GM23338 (cell line): ENCODE data around the gene MAP3K9. TPM values are rescaled to one million over a fixed set of nuclear protein-coding genes. Genes with fewer than 3 reads are reported as not detected.

Experiments
- ATAC-seq: fragments of 200-7000 bp; cut with Tn5 transposase; 3 replicates; pipeline ENCODE4 v1.9.1; 2020
- DNase-seq: peaks from one replicate; pipeline ENCODE4 v3.0.0-alpha.2; 2015; ENCODE audit warnings: low spot score
- H2AFZ ChIP-seq: fragments of 200-600 bp; sonication (generic); 2 replicates; pipeline ENCODE4 v1.8.0; 2016; ENCODE audit warnings: antibody characterized with exemption, mild to moderate bottlenecking, moderate library complexity
- H3F3A ChIP-seq: fragments of 200-600 bp; sonication (generic); replicated peaks from 2 replicates; pipeline ENCODE4 v1.8.0; 2017; ENCODE audit warnings: antibody characterized with exemption, mixed run types, low read depth
- H3K27ac ChIP-seq: fragments of 200-600 bp; sonication (generic); 2 replicates; pipeline ENCODE4 v1.6.1; 2016; ENCODE audit warnings: low read depth
- H3K27me3 ChIP-seq: fragments of 200-600 bp; sonication (generic); 2 replicates; pipeline ENCODE4 v1.8.0; 2016; ENCODE audit warnings: mild to moderate bottlenecking, mixed run types, moderate library complexity; ENCODE audit not compliant: insufficient read depth
- H3K36me3 ChIP-seq: fragments of 200-600 bp; sonication (generic); 2 replicates; pipeline ENCODE4 v1.8.0; 2016; ENCODE audit warnings: mild to moderate bottlenecking; ENCODE audit not compliant: insufficient read depth
- H3K4me1 ChIP-seq: fragments of 200-600 bp; sonication (generic); 2 replicates; pipeline ENCODE4 v1.8.0; 2016; ENCODE audit warnings: mild to moderate bottlenecking, moderate library complexity; ENCODE audit not compliant: insufficient read depth
- H3K4me2 ChIP-seq: fragments of 200-600 bp; sonication (generic); 2 replicates; pipeline ENCODE4 v1.7.1; 2017; ENCODE audit warnings: mixed run types
- H3K4me3 ChIP-seq: fragments of 200-600 bp; sonication (generic); 2 replicates; pipeline ENCODE4 v1.6.1; 2016; ENCODE audit warnings: mixed run types
- H3K79me2 ChIP-seq: fragments of 200-600 bp; sonication (generic); replicated peaks from 2 replicates; pipeline ENCODE4 v1.8.0; 2017; ENCODE audit warnings: mild to moderate bottlenecking; ENCODE audit not compliant: insufficient read depth
- H3K9me2 ChIP-seq: fragments of 200-600 bp; sonication (generic); 2 replicates; pipeline ENCODE4 v1.8.0; 2017; ENCODE audit not compliant: insufficient read depth
- H4K20me1 ChIP-seq: fragments of 200-600 bp; sonication (generic); replicated peaks from 2 replicates; pipeline ENCODE4 v1.8.0; 2017; ENCODE audit warnings: mild to moderate bottlenecking; ENCODE audit not compliant: insufficient read depth
- H3K27ac Mint-ChIP-seq: 2 replicates; pipeline ENCODE4 v1.8.0; 2020; ENCODE audit warnings: inconsistent platforms, mild to moderate bottlenecking, moderate library complexity, mixed read lengths
- H3K27me3 Mint-ChIP-seq: 3 replicates; pipeline ENCODE4 v1.8.0; 2022; ENCODE audit warnings: low read depth, mild to moderate bottlenecking, moderate library complexity, mixed read lengths, inconsistent platforms; ENCODE audit not compliant: insufficient read depth, poor library complexity
- H3K36me3 Mint-ChIP-seq: 3 replicates; pipeline ENCODE4 v1.8.0; 2021; ENCODE audit warnings: low read depth, mild to moderate bottlenecking, inconsistent platforms, moderate library complexity, mixed read lengths
- H3K4me1 Mint-ChIP-seq: 3 replicates; pipeline ENCODE4 v1.8.0; 2020; ENCODE audit warnings: mild to moderate bottlenecking, inconsistent platforms, mixed read lengths
- H3K4me3 Mint-ChIP-seq: 3 replicates; pipeline ENCODE4 v1.8.0; 2021; ENCODE audit warnings: moderate library complexity, mild to moderate bottlenecking, inconsistent platforms, mixed read lengths
- H3K9me3 Mint-ChIP-seq: 3 replicates; pipeline ENCODE4 v1.8.0; 2020; ENCODE audit warnings: moderate library complexity, mild to moderate bottlenecking, inconsistent platforms, mixed read lengths
- CREB1 ChIP-seq: fragments of 250-450 bp; sonication (Bioruptor Pico); IDR thresholded peaks from 2 replicates; pipeline ENCODE4 v1.5.0; 2020; ENCODE audit warnings: low read depth, mild to moderate bottlenecking, moderate library complexity
- EZH2 ChIP-seq: fragments of 200-600 bp; sonication (generic); IDR thresholded peaks from one replicate; pipeline ENCODE4 v1.8.0; 2017; ENCODE audit warnings: antibody characterized with exemption, mild to moderate bottlenecking, low read depth; ENCODE audit not compliant: unreplicated experiment
- EZH2phosphoT487 ChIP-seq: fragments of 200-600 bp; sonication (generic); IDR thresholded peaks from one replicate; pipeline ENCODE4 v1.8.1; 2018; ENCODE audit warnings: antibody characterized with exemption; ENCODE audit not compliant: unreplicated experiment
- JUNB ChIP-seq: IDR thresholded peaks from one replicate; pipeline ENCODE4 v1.6.1; 2016; ENCODE audit warnings: antibody characterized with exemption; ENCODE audit not compliant: unreplicated experiment
- NANOG ChIP-seq: IDR thresholded peaks from 2 replicates; pipeline ENCODE4 v1.6.1; 2016; ENCODE audit warnings: antibody characterized with exemption, borderline replicate concordance
- POLR2AphosphoS5 ChIP-seq: IDR thresholded peaks from 2 replicates; pipeline ENCODE4 v1.6.1; 2016; ENCODE audit warnings: antibody characterized with exemption, low read depth
- REST ChIP-seq: IDR thresholded peaks from one replicate; pipeline ENCODE4 v1.6.1; 2018; ENCODE audit warnings: antibody characterized with exemption; ENCODE audit not compliant: unreplicated experiment
- ZNF114 ChIP-seq: fragments of 250-450 bp; sonication (Bioruptor Pico); IDR thresholded peaks from 2 replicates; pipeline ENCODE4 v1.5.0; 2020; ENCODE audit warnings: mild to moderate bottlenecking, moderate library complexity
- ZNF331 ChIP-seq: fragments of 250-450 bp; sonication (Bioruptor Pico); IDR thresholded peaks from 2 replicates; pipeline ENCODE4 v1.5.0; 2020; ENCODE audit warnings: low read depth, mild to moderate bottlenecking, moderate library complexity
- polyA plus RNA-seq: library from polyadenylated mRNA; unstranded; fragments of >200 nt; fragmentation: Nextera tagmentation; extraction: Ambion mirVana; gene quantifications from 2 replicates; pipeline ENCODE4 v1.2.1, GENCODE V29; 2016
- total RNA-seq: library from RNA; depleted of rRNA; stranded (reverse); fragments of >200 nt; shearing (Covaris generic); gene quantifications from 2 replicates; pipeline ENCODE4 v1.2.3, GENCODE V29; 2014
- TF ChIP-seq, protein P1 (sequence below), 2 experiments: fragments of 200-600 bp in 1 of 2; sonication (generic) in 1 of 2; conservative IDR thresholded peaks; 2 replicates each; pipeline versions ENCODE4 v1.5.1 to v1.6.1; 2016 to 2017; ENCODE audit warnings: antibody characterized with exemption in 2 of 2, low read depth in 2 of 2, mild to moderate bottlenecking in 2 of 2, moderate library complexity in 1 of 2
- TF ChIP-seq, protein P2 (sequence below): fragments of 250-450 bp; sonication (Bioruptor Pico); IDR thresholded peaks from 2 replicates; pipeline ENCODE4 v1.5.0; 2020; ENCODE audit warnings: mild to moderate bottlenecking, moderate library complexity

The MAP3K9 gene
- total and polyA plus RNA-seq, 2 experiments from 2014 or later, result 5.3 to 30.8 TPM

GRCh38 chr14:70838076-70838475 is 28.8 kb upstream of the MAP3K9 start:
- H3K27me3 Mint-ChIP-seq, result peaks cover 2% of the 10 kb centered on the region
- no peaks in the 10 kb centered on the region for H3K79me2 ChIP-seq
- H4K20me1 ChIP-seq, result no peaks in the 10 kb centered on the region
- ATAC-seq, result no peak
- no peak overlapping the region for H3K27ac ChIP-seq
- H3K27ac Mint-ChIP-seq, result no peak overlapping the region
- no peak overlapping the region for H3K4me3 Mint-ChIP-seq
- H3K4me1 Mint-ChIP-seq, result no peaks in the 10 kb centered on the region
- no peak overlapping the region for H2AFZ ChIP-seq
- TF ChIP-seq REST, result no peak
- no peak for TF ChIP-seq NANOG
- TF ChIP-seq CREB1 (CRISPR knock-in tag), result no peak
- peaks cover 4% of the 10 kb centered on the region; the same call in 1 of the 2 replicates for H3K36me3 ChIP-seq
- H3K36me3 Mint-ChIP-seq, result peaks cover 15% of the 10 kb centered on the region
- no peak overlapping the region for H3K4me2 ChIP-seq
- no peaks in the 10 kb centered on the region for H3K4me1 ChIP-seq
- no peak for DNase-seq
- no peaks in the 10 kb centered on the region for H3K27me3 ChIP-seq
- H3K9me2 ChIP-seq, result peaks cover 7% of the 10 kb centered on the region; the same call in 1 of the 2 replicates
- H3F3A ChIP-seq, result no peaks in the 10 kb centered on the region
- no peak overlapping the region for H3K4me3 ChIP-seq
- H3K9me3 Mint-ChIP-seq, result peaks cover 29% of the 10 kb centered on the region

- Mint-ChIP-seq H3K9me3 (peaks cover 31% of the 10 kb centered on the region), H3K27me3 (peaks cover 2% of the 10 kb centered on the region), H3K4me3 (no peak overlapping the region), H3K27ac (no peak overlapping the region), H3K36me3 (peaks cover 15% of the 10 kb centered on the region), H3K4me1 (no peaks in the 10 kb centered on the region)
- no peaks in the 10 kb centered on the region for H3F3A ChIP-seq
- no peak for ATAC-seq
- peaks cover 4% of the 10 kb centered on the region; the same call in 1 of the 2 replicates for H3K36me3 ChIP-seq
- H3K27me3 ChIP-seq, result no peaks in the 10 kb centered on the region
- DNase-seq, result no peak
- H3K4me1 ChIP-seq, result no peaks in the 10 kb centered on the region
- H3K9me2 ChIP-seq, result peaks cover 7% of the 10 kb centered on the region; the same call in 1 of the 2 replicates
- H4K20me1 ChIP-seq, result no peaks in the 10 kb centered on the region
- H3K4me3 ChIP-seq, result no peak overlapping the region
- H2AFZ ChIP-seq, result no peak overlapping the region
- no peaks in the 10 kb centered on the region for H3K79me2 ChIP-seq
- H3K4me2 ChIP-seq, result no peak overlapping the region
- H3K27ac ChIP-seq, result no peak overlapping the region
- TF ChIP-seq CREB1 (CRISPR knock-in tag) (no peak), ZNF114 (no peak), JUNB (no peak), POLR2AphosphoS5 (no peak), EZH2phosphoT487 (no peak), ZNF331 (CRISPR knock-in tag) (no peak), EZH2 (no peak)
- TF ChIP-seq, protein P1, sequence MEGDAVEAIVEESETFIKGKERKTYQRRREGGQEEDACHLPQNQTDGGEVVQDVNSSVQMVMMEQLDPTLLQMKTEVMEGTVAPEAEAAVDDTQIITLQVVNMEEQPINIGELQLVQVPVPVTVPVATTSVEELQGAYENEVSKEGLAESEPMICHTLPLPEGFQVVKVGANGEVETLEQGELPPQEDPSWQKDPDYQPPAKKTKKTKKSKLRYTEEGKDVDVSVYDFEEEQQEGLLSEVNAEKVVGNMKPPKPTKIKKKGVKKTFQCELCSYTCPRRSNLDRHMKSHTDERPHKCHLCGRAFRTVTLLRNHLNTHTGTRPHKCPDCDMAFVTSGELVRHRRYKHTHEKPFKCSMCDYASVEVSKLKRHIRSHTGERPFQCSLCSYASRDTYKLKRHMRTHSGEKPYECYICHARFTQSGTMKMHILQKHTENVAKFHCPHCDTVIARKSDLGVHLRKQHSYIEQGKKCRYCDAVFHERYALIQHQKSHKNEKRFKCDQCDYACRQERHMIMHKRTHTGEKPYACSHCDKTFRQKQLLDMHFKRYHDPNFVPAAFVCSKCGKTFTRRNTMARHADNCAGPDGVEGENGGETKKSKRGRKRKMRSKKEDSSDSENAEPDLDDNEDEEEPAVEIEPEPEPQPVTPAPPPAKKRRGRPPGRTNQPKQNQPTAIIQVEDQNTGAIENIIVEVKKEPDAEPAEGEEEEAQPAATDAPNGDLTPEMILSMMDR (conservative IDR thresholded peaks at IDR 0.05; ENCODE audit: low read depth in 2 of 2), result no peak
- TF ChIP-seq, protein P2, sequence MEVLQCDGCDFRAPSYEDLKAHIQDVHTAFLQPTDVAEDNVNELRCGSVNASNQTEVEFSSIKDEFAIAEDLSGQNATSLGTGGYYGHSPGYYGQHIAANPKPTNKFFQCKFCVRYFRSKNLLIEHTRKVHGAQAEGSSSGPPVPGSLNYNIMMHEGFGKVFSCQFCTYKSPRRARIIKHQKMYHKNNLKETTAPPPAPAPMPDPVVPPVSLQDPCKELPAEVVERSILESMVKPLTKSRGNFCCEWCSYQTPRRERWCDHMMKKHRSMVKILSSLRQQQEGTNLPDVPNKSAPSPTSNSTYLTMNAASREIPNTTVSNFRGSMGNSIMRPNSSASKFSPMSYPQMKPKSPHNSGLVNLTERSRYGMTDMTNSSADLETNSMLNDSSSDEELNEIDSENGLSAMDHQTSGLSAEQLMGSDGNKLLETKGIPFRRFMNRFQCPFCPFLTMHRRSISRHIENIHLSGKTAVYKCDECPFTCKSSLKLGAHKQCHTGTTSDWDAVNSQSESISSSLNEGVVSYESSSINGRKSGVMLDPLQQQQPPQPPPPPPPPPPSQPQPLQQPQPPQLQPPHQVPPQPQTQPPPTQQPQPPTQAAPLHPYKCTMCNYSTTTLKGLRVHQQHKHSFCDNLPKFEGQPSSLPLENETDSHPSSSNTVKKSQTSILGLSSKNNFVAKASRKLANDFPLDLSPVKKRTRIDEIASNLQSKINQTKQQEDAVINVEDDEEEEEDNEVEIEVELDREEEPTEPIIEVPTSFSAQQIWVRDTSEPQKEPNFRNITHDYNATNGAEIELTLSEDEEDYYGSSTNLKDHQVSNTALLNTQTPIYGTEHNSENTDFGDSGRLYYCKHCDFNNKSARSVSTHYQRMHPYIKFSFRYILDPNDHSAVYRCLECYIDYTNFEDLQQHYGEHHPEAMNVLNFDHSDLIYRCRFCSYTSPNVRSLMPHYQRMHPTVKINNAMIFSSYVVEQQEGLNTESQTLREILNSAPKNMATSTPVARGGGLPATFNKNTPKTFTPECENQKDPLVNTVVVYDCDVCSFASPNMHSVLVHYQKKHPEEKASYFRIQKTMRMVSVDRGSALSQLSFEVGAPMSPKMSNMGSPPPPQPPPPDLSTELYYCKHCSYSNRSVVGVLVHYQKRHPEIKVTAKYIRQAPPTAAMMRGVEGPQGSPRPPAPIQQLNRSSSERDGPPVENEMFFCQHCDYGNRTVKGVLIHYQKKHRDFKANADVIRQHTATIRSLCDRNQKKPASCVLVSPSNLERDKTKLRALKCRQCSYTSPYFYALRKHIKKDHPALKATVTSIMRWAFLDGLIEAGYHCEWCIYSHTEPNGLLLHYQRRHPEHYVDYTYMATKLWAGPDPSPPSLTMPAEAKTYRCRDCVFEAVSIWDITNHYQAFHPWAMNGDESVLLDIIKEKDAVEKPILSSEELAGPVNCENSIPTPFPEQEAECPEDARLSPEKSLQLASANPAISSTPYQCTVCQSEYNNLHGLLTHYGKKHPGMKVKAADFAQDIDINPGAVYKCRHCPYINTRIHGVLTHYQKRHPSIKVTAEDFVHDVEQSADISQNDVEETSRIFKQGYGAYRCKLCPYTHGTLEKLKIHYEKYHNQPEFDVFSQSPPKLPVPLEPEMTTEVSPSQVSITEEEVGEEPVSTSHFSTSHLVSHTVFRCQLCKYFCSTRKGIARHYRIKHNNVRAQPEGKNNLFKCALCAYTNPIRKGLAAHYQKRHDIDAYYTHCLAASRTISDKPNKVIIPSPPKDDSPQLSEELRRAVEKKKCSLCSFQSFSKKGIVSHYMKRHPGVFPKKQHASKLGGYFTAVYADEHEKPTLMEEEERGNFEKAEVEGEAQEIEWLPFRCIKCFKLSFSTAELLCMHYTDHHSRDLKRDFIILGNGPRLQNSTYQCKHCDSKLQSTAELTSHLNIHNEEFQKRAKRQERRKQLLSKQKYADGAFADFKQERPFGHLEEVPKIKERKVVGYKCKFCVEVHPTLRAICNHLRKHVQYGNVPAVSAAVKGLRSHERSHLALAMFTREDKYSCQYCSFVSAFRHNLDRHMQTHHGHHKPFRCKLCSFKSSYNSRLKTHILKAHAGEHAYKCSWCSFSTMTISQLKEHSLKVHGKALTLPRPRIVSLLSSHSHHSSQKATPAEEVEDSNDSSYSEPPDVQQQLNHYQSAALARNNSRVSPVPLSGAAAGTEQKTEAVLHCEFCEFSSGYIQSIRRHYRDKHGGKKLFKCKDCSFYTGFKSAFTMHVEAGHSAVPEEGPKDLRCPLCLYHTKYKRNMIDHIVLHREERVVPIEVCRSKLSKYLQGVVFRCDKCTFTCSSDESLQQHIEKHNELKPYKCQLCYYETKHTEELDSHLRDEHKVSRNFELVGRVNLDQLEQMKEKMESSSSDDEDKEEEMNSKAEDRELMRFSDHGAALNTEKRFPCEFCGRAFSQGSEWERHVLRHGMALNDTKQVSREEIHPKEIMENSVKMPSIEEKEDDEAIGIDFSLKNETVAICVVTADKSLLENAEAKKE (CRISPR knock-in tag), result no peak
Measured at GRCh38 chr14:70836946-70837345, 27.6 kb upstream of the MAP3K9 start.
